ENCODE measurements around the gene PLAC8.
A peak's percentile ranks its signal among the peaks of the same experiment; 100 is the strongest.

The PLAC8 gene, protein sequence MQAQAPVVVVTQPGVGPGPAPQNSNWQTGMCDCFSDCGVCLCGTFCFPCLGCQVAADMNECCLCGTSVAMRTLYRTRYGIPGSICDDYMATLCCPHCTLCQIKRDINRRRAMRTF

DNA sequence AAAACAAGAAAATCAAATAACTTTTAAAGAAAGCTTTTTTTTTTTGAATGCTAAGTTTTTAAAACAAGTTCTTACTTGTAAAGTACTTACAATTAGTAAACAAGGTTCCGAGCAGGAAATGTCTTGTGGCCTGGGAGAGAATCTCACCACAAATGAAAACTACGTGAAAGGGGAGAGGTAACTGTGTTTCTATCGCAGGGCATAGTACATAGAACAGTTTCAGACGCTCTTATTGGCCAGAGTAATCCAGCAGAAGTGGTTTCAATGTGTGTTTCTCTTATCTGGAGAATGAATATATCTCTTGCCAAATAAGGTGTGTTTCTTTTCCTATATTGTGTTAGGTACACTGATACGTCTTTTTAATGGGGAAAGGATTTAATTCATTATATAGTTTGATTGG, at the start of gene PLAC8:
PLAC8 (minus strand) TSS at position 154 of the 400 bp plus-strand sequence. CDS start 6,808 bp downstream, outside the sequence.
- DNase-seq (ENCODE audit: low read depth) = peak; percentile 34
- TF ChIP-seq, protein P1, sequence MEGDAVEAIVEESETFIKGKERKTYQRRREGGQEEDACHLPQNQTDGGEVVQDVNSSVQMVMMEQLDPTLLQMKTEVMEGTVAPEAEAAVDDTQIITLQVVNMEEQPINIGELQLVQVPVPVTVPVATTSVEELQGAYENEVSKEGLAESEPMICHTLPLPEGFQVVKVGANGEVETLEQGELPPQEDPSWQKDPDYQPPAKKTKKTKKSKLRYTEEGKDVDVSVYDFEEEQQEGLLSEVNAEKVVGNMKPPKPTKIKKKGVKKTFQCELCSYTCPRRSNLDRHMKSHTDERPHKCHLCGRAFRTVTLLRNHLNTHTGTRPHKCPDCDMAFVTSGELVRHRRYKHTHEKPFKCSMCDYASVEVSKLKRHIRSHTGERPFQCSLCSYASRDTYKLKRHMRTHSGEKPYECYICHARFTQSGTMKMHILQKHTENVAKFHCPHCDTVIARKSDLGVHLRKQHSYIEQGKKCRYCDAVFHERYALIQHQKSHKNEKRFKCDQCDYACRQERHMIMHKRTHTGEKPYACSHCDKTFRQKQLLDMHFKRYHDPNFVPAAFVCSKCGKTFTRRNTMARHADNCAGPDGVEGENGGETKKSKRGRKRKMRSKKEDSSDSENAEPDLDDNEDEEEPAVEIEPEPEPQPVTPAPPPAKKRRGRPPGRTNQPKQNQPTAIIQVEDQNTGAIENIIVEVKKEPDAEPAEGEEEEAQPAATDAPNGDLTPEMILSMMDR (conservative IDR thresholded peaks at IDR 0.05; ENCODE audit: low read depth, low read length) = no peak
- H3K4me3 ChIP-seq (ENCODE audit: low read depth, low read length) = no peak within 1 kb of the TSS

DNA sequence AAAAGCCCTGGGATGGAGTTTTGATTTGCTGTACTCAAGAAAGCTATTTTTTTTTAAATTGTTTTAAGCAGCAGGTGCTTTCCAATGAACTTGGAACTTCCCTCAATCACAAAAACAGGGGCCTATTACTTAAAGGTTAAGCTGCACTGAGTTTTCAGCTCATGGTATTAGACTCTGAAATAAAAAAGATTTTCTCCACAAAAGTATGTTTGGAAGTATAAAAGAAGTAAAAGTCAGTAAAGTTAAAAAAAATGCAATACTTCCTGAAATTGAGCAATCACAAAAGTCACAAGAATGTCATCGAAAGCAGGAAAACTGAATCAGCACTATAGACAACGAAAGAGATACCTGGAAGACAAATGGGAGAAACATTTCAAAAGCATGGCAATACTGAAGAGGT, 38.9 kb upstream of the PLAC8 start:
- H3K4me3 ChIP-seq (ENCODE audit: low read depth, low read length) = no peak overlapping the region
- TF ChIP-seq, protein P1 (conservative IDR thresholded peaks at IDR 0.05; ENCODE audit: low read depth, low read length) = no peak
- DNase-seq (ENCODE audit: low read depth) = no peak

DNA sequence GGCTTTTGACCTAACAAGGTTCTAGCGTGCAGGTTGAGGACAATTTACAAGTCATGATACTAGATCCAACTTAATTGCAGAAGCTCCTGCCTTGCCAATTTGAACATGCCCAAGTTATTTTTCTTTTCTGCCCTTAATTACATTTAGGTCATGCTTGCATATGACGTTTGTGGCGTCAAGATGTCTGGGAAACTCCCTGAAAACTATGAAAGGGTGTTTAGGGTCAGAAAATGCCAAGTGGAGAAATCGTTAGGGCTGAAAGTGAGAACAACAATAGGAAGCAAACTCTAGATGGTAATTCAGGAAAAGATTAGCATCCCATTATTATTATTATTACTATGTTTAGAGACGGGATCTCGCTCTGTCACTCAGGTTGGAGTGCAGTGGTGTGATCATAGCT, 38.2 kb upstream of the PLAC8 start:
- DNase-seq (ENCODE audit: low read depth) = no peak
- H3K4me3 ChIP-seq (ENCODE audit: low read depth, low read length) = no peak overlapping the region
- TF ChIP-seq, protein P1 (conservative IDR thresholded peaks at IDR 0.05; ENCODE audit: low read depth, low read length) = no peak

DNA sequence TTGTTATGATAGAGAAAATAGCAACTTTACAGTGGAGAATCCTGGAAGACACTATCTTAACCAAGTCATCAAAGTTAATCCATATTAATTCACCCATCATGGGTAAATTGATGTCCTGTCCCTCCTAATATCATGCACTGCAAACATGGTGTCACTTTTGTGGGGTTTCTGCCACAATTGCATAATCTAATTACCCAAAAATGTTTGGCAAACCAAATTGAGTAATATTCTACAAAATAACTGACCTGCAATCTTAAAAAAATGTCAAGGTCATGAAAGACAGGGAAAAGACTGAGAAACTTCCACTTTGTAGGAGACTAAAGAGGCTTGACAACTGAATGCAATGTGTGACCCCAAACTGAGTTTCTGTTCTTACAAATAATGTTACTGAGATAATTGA, 37.1 kb upstream of the PLAC8 start:
- DNase-seq (ENCODE audit: low read depth) = no peak
- H3K4me3 ChIP-seq (ENCODE audit: low read depth, low read length) = no peak overlapping the region
- TF ChIP-seq, protein P1 (conservative IDR thresholded peaks at IDR 0.05; ENCODE audit: low read depth, low read length) = no peak

DNA sequence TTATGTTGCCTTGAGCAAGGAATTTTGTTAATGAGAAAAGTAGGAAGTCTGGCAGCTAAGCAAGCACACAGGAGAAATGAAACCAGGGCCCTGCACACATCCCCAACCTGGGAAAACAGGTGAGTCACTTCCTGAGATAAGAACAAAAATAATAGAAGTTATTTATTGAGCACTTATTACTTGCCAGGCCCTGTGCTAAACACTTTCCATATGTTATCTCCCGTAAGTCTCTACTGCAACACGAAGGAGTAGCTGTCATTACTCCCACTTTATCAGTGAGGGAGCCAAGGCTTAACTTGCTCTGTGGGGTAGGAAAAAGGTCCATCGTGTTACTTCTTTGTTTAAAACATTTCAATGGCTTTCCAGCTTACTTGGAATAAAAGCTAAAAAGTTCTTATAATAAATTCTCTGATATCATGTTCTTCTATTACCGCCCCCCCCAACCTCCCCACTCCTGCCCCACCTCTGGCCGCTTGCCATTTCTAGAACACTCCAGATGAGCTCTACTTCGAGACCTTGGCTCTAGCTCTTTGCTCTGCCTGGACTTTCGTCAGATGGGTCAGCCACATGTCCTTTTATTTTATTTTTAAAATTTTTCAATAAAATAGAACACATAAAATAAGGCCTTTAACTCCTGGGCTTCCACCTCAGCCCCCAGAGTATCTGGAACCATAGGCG, 36.3 kb upstream of the PLAC8 start:
- TF ChIP-seq, protein P1 (conservative IDR thresholded peaks at IDR 0.05; ENCODE audit: low read depth, low read length) = no peak
- H3K4me3 ChIP-seq (ENCODE audit: low read depth, low read length) = no peak overlapping the region
- DNase-seq (ENCODE audit: low read depth) = no peak

DNA sequence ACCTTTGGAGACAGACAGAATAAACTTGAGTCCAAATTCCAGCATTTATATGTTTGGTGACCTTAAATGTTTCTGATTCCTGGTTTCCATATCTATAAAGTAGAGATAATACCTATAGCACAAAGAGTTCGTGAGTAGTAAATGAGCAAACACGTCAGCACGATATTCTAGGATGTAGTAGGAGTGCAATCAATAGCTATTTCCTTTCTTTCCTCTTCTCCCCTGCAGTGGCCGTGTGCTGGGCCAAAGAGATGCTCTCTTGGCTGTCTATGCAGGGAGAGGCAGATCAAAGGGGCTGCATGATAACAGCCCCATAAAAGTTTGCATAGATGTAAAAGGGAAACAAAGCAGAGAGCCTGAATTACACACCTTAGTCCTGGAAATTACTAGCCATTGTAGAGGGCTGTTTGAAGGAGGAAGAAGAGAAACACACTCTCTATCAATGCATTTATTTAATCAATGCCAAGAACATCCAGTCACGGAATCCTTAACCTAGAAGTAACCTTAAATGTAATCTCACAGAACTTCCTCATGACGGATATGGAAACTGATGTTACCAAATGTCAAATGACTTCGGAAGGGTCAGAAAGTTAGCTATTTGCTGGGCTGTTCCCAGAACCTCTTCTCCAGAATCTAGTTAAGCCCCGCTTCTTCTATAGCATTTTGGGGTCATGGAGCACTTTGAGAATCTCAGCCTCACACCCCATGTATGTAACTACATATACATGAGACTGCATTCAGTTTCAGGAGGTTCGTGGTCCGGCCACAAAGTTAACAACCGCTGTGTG, 35.5 kb upstream of the PLAC8 start:
- no peak overlapping the region for H3K4me3 ChIP-seq (ENCODE audit: low read depth, low read length)
- DNase-seq (ENCODE audit: low read depth) = peak; percentile 13
- TF ChIP-seq, protein P1 (conservative IDR thresholded peaks at IDR 0.05; ENCODE audit: low read depth, low read length) = no peak
